ENCODE measurements around the gene GRID2. TPM values are rescaled to one million over a fixed set of nuclear protein-coding genes. Genes with fewer than 3 reads are reported as not detected.

Gene GRID2
- total and polyA plus RNA-seq, 12 donors = 0.55 to 4.0 (median 2.0) TPM

DNA sequence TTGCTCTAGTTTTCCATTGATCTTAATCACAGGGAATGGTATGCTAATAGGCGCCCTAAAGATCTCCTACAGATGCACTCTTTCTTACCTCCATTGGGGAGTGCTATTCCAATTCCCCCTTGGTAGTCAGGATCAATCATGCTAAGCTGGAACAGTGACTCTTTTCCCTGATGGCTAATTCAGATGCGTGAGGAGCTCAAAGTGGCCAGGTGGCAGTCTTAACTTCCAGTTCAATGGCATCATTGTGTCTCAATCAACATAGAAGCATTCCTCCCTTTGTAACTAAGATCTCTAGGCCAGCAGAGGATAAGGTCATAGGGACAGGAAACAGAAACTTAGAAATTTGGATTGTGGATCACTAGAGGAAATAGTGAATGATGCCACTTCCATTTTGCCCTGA, 216.8 kb downstream of the GRID2 start:
- Histone ChIP-seq H3K36me3 (replicated peaks in 1 of 2) (no peaks in the 10 kb centered on the region), H3K4me3 (no peak overlapping the region), H3K9me3 (replicated peaks in 1 of 3) (no peaks in the 10 kb centered on the region), H3K27ac (no peak overlapping the region), H3K4me1 (replicated peaks in 1 of 2) (no peaks in the 10 kb centered on the region), H3K27me3 (no peaks in the 10 kb centered on the region)
- DNase-seq = no peak
- no peak for TF ChIP-seq POLR2A (IDR thresholded peaks at IDR 0.05)
- TF ChIP-seq, protein P1, sequence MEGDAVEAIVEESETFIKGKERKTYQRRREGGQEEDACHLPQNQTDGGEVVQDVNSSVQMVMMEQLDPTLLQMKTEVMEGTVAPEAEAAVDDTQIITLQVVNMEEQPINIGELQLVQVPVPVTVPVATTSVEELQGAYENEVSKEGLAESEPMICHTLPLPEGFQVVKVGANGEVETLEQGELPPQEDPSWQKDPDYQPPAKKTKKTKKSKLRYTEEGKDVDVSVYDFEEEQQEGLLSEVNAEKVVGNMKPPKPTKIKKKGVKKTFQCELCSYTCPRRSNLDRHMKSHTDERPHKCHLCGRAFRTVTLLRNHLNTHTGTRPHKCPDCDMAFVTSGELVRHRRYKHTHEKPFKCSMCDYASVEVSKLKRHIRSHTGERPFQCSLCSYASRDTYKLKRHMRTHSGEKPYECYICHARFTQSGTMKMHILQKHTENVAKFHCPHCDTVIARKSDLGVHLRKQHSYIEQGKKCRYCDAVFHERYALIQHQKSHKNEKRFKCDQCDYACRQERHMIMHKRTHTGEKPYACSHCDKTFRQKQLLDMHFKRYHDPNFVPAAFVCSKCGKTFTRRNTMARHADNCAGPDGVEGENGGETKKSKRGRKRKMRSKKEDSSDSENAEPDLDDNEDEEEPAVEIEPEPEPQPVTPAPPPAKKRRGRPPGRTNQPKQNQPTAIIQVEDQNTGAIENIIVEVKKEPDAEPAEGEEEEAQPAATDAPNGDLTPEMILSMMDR (IDR thresholded peaks at IDR 0.05) = no peak
- intact Hi-C loops (cut with DNase I) = no loop called here
- 73 to 84% (median 76%) methylated on average over 2 of the region's 2 CpGs for WGBS, 4 donors

DNA sequence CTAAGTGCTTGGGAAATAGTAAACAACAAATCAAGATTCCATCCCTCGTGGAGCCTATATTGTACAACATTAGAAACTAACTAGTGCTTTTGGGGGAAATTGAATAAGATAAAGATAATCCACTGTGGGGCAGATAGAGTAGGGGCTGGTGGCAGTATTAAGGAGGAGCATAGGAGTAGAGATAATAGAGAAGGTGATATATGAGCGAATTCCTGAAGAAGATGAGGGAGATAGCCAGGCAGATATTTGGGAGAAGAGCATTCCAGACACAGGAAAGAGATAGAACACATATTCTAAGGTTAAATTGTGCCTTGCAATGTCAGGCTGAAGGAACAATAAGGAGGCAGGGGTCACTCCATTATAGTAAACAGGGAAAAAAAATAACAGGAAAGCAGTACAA, 218.2 kb downstream of the GRID2 start:
- Histone ChIP-seq H3K36me3 (replicated peaks in 1 of 2) (no peaks in the 10 kb centered on the region), H3K4me1 (replicated peaks in 1 of 2) (no peaks in the 10 kb centered on the region), H3K4me3 (no peak overlapping the region), H3K27ac (no peak overlapping the region), H3K9me3 (replicated peaks in 1 of 3) (no peaks in the 10 kb centered on the region), H3K27me3 (no peaks in the 10 kb centered on the region)
- 61 to 71% (median 70%) methylated on average over 2 of the region's 2 CpGs for WGBS, 4 donors
- intact Hi-C loops (cut with DNase I) = no loop called here
- no peak for DNase-seq
- TF ChIP-seq POLR2A (IDR thresholded peaks at IDR 0.05) = no peak
- TF ChIP-seq, protein P1 (IDR thresholded peaks at IDR 0.05) = no peak

DNA sequence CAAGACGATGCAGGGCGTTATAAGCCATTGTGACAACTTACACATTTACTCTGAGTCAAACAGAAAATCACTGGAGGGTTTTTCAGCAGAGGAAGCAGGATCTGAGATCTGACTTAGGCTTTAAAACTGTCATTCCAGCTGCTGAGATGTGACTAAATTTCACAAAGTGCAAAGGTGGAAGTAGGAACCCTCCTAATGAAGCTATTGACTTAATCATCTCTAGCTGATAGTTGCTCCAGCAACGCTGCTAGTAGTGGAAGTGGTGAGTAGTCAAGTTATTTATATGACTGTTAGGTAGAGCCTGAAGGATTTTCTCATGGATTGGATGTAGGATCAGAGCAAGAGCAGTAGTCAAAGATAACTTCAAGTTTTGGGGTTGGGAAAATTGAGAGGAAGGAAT, 218.6 kb downstream of the GRID2 start:
- TF ChIP-seq POLR2A (IDR thresholded peaks at IDR 0.05) = no peak
- TF ChIP-seq, protein P1 (IDR thresholded peaks at IDR 0.05) = no peak
- H3K27ac ChIP-seq = no peak overlapping the region
- no peaks in the 10 kb centered on the region for H3K36me3 ChIP-seq (replicated peaks in 1 of 2)
- WGBS, 4 donors = 23 to 36% (median 34%) methylated on average over 3 of the region's 3 CpGs
- H3K4me1 ChIP-seq (replicated peaks in 1 of 2) = no peaks in the 10 kb centered on the region
- H3K27me3 ChIP-seq = no peaks in the 10 kb centered on the region
- intact Hi-C loops (cut with DNase I) = no loop called here
- DNase-seq = no peak
- no peaks in the 10 kb centered on the region for H3K9me3 ChIP-seq (replicated peaks in 1 of 3)
- H3K4me3 ChIP-seq = no peak overlapping the region

DNA sequence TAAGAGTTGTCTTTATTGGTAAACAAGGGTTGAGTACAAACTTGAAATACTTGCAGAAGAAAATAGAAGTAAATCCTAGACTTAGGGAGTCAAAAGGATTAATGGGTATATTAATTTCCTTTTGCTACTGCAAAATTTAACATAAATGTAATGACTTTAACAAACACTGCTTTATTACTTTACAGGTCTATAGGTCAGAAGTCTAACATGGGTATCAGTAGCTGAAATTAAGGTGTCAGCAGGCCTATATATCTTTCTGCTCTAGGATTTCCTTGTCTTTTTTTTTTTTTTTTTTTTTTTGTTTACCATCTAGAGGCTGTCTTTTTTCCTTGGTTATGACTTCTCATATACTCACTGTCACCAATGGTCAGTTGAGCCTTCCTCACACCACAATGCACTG, 220.4 kb downstream of the GRID2 start:
- DNase-seq = no peak
- Histone ChIP-seq H3K4me3 (no peak overlapping the region), H3K4me1 (replicated peaks in 1 of 2) (no peaks in the 10 kb centered on the region), H3K27ac (no peak overlapping the region), H3K9me3 (replicated peaks in 1 of 3) (no peaks in the 10 kb centered on the region), H3K27me3 (no peaks in the 10 kb centered on the region), H3K36me3 (replicated peaks in 1 of 2) (no peaks in the 10 kb centered on the region)
- intact Hi-C loops (cut with DNase I) = no loop called here
- TF ChIP-seq, protein P1 (IDR thresholded peaks at IDR 0.05) = no peak
- no peak for TF ChIP-seq POLR2A (IDR thresholded peaks at IDR 0.05)
